TTC549 (cell line): Measurements from ENCODE around the gene MS4A4E.
"Not testable (repeated sequence)": the region's sequence is repeated elsewhere in the genome, so short reads cannot be mapped to it uniquely, and the experiment has no call there.

Source experiments
- FAIRE-seq: peaks from 2 replicates; lab custom pipeline; 2012; peaks lifted over from hg19 to GRCh38; lab: Jason Lieb, UNC

Gene MS4A4E

GRCh38 chr11:60170566-60170965, 72.4 kb downstream of the MS4A4E start:
- no peak for FAIRE-seq

GRCh38 chr11:60169264-60169915, 73.5 kb downstream of the MS4A4E start:
- no peak for FAIRE-seq

GRCh38 chr11:60168306-60168705, 74.6 kb downstream of the MS4A4E start:
- no peak for FAIRE-seq

- FAIRE-seq, result no peak
Observed at GRCh38 chr11:60165951-60166350, 77.0 kb downstream of the MS4A4E start.

- FAIRE-seq, result no peak
Observed at GRCh38 chr11:60165538-60165937, 77.4 kb downstream of the MS4A4E start.

GRCh38 chr11:60164550-60165075, 78.3 kb downstream of the MS4A4E start:
- FAIRE-seq, result no peak

GRCh38 chr11:60161766-60162165, 81.2 kb downstream of the MS4A4E start:
- FAIRE-seq, result no peak

GRCh38 chr11:60161107-60161506, 81.8 kb downstream of the MS4A4E start:
- FAIRE-seq, result no peak

- FAIRE-seq, result no peak
Observed at GRCh38 chr11:60159868-60160267, 83.1 kb downstream of the MS4A4E start.

- no peak for FAIRE-seq
Observed at GRCh38 chr11:60159284-60159683, 83.7 kb downstream of the MS4A4E start.

- no peak for FAIRE-seq
Observed at GRCh38 chr11:60158636-60159035, 84.3 kb downstream of the MS4A4E start.

GRCh38 chr11:60155931-60156330, 87.0 kb downstream of the MS4A4E start:
- FAIRE-seq, result no peak

- not testable (repeated sequence) for FAIRE-seq
Observed at GRCh38 chr11:60152727-60153126, 90.2 kb downstream of the MS4A4E start.

- FAIRE-seq, result no peak
Observed at GRCh38 chr11:60150279-60150678, 92.7 kb downstream of the MS4A4E start.
